H1 (cell line): Measurements from ENCODE around the gene SOBP. TPM values are rescaled to one million over a fixed set of nuclear protein-coding genes. Genes with fewer than 3 reads are reported as not detected.
A peak's percentile ranks its signal among the peaks of the same experiment; 100 is the strongest.

Experiments
- CTCF ChIA-PET: fragments of 300-600 bp; sonication (Branson Sonifier 250); formaldehyde crosslinking; loops from one replicate; lab custom pipeline; 2021; ENCODE audit not compliant: partially characterized antibody; lab: Charles Lee
- POLR2A ChIA-PET: fragments of 300-600 bp; sonication (Branson Sonifier 250); formaldehyde crosslinking; loops from one replicate; lab custom pipeline; 2021; ENCODE audit warnings: inconsistent platforms; ENCODE audit not compliant: partially characterized antibody; lab: Charles Lee
- DNase-seq, 2 experiments: peaks; one replicate each; pipeline versions ENCODE4 v3.0.0 to v3.0.0-alpha.2; 2010 to 2022; ENCODE audit warnings: low spot score in 2 of 2, low read depth in 1 of 2, mixed read lengths in 1 of 2
- FAIRE-seq: peaks from 2 replicates; lab custom pipeline; 2011; peaks lifted over from hg19 to GRCh38; lab: Jason Lieb, UNC
- H2AFZ ChIP-seq: 2 replicates; pipeline ENCODE4 v1.8.1; 2012; ENCODE audit warnings: low read length, inconsistent platforms
- H2AK5ac ChIP-seq: 2 replicates; pipeline ENCODE4 v1.6.1; 2013; ENCODE audit warnings: low read depth, low read length
- H2BK120ac ChIP-seq: replicated peaks from 2 replicates; pipeline ENCODE3; 2013; ENCODE audit warnings: low read depth, low read length, inconsistent platforms
- H2BK12ac ChIP-seq: 2 replicates; pipeline ENCODE4 v1.6.1; 2013; ENCODE audit warnings: low read depth, low read length
- H2BK15ac ChIP-seq: 2 replicates; pipeline ENCODE4 v1.6.1; 2013; ENCODE audit warnings: low read length
- H2BK20ac ChIP-seq: 2 replicates; pipeline ENCODE4 v1.6.1; 2013; ENCODE audit warnings: low read length
- H2BK5ac ChIP-seq: 2 replicates; pipeline ENCODE4 v1.6.1; 2013; ENCODE audit warnings: low read depth, low read length
- H3K14ac ChIP-seq: 2 replicates; pipeline ENCODE4 v1.6.1; 2013; ENCODE audit warnings: inconsistent platforms; ENCODE audit not compliant: insufficient read length
- H3K18ac ChIP-seq: 2 replicates; pipeline ENCODE4 v1.6.1; 2013; ENCODE audit warnings: low read length; ENCODE audit errors: extremely low read depth
- H3K23ac ChIP-seq: 2 replicates; pipeline ENCODE4 v1.6.1; 2013; ENCODE audit warnings: inconsistent platforms; ENCODE audit not compliant: insufficient read length
- H3K23me2 ChIP-seq: 2 replicates; pipeline ENCODE4 v1.6.1; 2013; ENCODE audit warnings: low read depth, low read length
- H3K27ac ChIP-seq: 2 replicates; pipeline ENCODE4 v1.6.1; 2011; ENCODE audit warnings: low read depth, low read length, inconsistent platforms
- H3K27me3 ChIP-seq, 4 experiments: replicated peaks in 1 of 4; 1 replicate in 1 of 4; 2 replicates in 3 of 4; pipeline versions ENCODE4 v1.6.1 to v1.8.1; 2011 to 2013; ENCODE audit warnings: low read length in 3 of 4, mild to moderate bottlenecking in 3 of 4, inconsistent platforms in 2 of 4, mixed read lengths in 2 of 4, moderate library complexity in 1 of 4; ENCODE audit not compliant: control insufficient read depth in 3 of 4, insufficient read depth in 3 of 4; ENCODE audit errors: extremely low read depth in 1 of 4
- H3K36me3 ChIP-seq, 4 experiments: 2 replicates each; pipeline versions ENCODE4 v1.6.1 to v1.8.1; 2011 to 2013; ENCODE audit warnings: mild to moderate bottlenecking in 4 of 4, low read length in 3 of 4, moderate library complexity in 2 of 4, control low read depth in 1 of 4, inconsistent platforms in 1 of 4; ENCODE audit not compliant: insufficient read depth in 4 of 4, control insufficient read depth in 2 of 4
- H3K4ac ChIP-seq: replicated peaks from 2 replicates; pipeline ENCODE3; 2013; ENCODE audit warnings: low read length, low read depth, mixed read lengths, inconsistent platforms; ENCODE audit not compliant: insufficient read length
- H3K4me1 ChIP-seq, 4 experiments: replicated peaks in 1 of 4; 1 replicate in 1 of 4; 2 replicates in 3 of 4; pipeline versions ENCODE4 v1.6.1 to v1.8.1; 2011 to 2013; ENCODE audit warnings: low read length in 3 of 4, inconsistent platforms in 2 of 4, mixed read lengths in 1 of 4; ENCODE audit not compliant: insufficient read depth in 4 of 4, control insufficient read depth in 3 of 4
- H3K4me2 ChIP-seq, 2 experiments: 2 replicates each; pipeline versions ENCODE4 v1.6.1 to v1.8.1; 2011 to 2013; ENCODE audit warnings: low read depth in 2 of 2, low read length in 2 of 2, control low read depth in 1 of 2, inconsistent platforms in 1 of 2, mild to moderate bottlenecking in 1 of 2; ENCODE audit not compliant: insufficient read depth in 1 of 2
- H3K4me3 ChIP-seq, 4 experiments: fragments of 200-600, 300-600 bp in 1 of 4; sonication (generic), shearing (Covaris generic), sonication (Bioruptor Twin) in 1 of 4; 2 replicates each; pipeline versions ENCODE4 v1.5.1 to v1.8.1; 2011 to 2016; ENCODE audit warnings: low read length in 4 of 4, low read depth in 3 of 4, control low read depth in 2 of 4, inconsistent platforms in 2 of 4, mild to moderate bottlenecking in 2 of 4, mixed read lengths in 1 of 4, moderate library complexity in 1 of 4; ENCODE audit not compliant: insufficient read depth in 2 of 4; ENCODE audit errors: extremely low read depth in 1 of 4
- H3K56ac ChIP-seq: replicated peaks from 2 replicates; pipeline ENCODE3; 2013; ENCODE audit warnings: low read depth, mild to moderate bottlenecking, mixed read lengths, low read length, inconsistent platforms; ENCODE audit not compliant: insufficient read length
- H3K79me1 ChIP-seq: 2 replicates; pipeline ENCODE4 v1.6.1; 2013; ENCODE audit warnings: low read depth, low read length, control low read depth
- H3K79me2 ChIP-seq, 2 experiments: 2 replicates each; pipeline versions ENCODE4 v1.6.1 to v1.8.1; 2012 to 2013; ENCODE audit warnings: low read length in 2 of 2, mild to moderate bottlenecking in 2 of 2, inconsistent platforms in 1 of 2; ENCODE audit not compliant: insufficient read depth in 2 of 2, control insufficient read depth in 1 of 2
- H3K9ac ChIP-seq, 4 experiments: replicated peaks in 1 of 4; 1 replicate in 1 of 4; 2 replicates in 3 of 4; pipeline versions ENCODE4 v1.6.1 to v1.8.1; 2011 to 2013; ENCODE audit warnings: low read depth in 3 of 4, low read length in 3 of 4, control low read depth in 2 of 4, mild to moderate bottlenecking in 2 of 4, moderate library complexity in 2 of 4, inconsistent platforms in 1 of 4; ENCODE audit errors: extremely low read depth in 1 of 4
- H3K9me3 ChIP-seq, 2 experiments: 2 replicates each; pipeline versions ENCODE4 v1.6.1 to v1.8.1; 2012 to 2013; ENCODE audit warnings: mild to moderate bottlenecking in 2 of 2, moderate library complexity in 2 of 2, control low read depth in 1 of 2, inconsistent platforms in 1 of 2, low read depth in 1 of 2, low read length in 1 of 2, mixed read lengths in 1 of 2; ENCODE audit not compliant: insufficient read depth in 2 of 2
- H4K20me1 ChIP-seq, 2 experiments: replicated peaks in 1 of 2; 2 replicates each; pipeline versions ENCODE3 to v1.8.1; 2011 to 2013; ENCODE audit warnings: inconsistent platforms in 2 of 2, low read length in 2 of 2, mild to moderate bottlenecking in 1 of 2; ENCODE audit not compliant: insufficient read depth in 2 of 2, control insufficient read depth in 1 of 2
- H4K5ac ChIP-seq: 2 replicates; pipeline ENCODE4 v1.6.1; 2013; ENCODE audit warnings: low read length, low read depth, mixed read lengths, inconsistent platforms; ENCODE audit not compliant: insufficient read length
- H4K8ac ChIP-seq: 2 replicates; pipeline ENCODE4 v1.8.0; 2013; ENCODE audit warnings: mild to moderate bottlenecking, moderate library complexity, low read length, inconsistent platforms; ENCODE audit not compliant: insufficient read depth; ENCODE audit errors: extremely low read depth
- H4K91ac ChIP-seq: replicated peaks from 2 replicates; pipeline ENCODE3; 2013; ENCODE audit warnings: low read length, mixed read lengths, inconsistent platforms; ENCODE audit not compliant: insufficient read length
- BRCA1 ChIP-seq: IDR thresholded peaks from 2 replicates; pipeline ENCODE4 v1.6.1; 2012; ENCODE audit warnings: low read depth, low read length, improper control_type of control experiment
- CREB1 ChIP-seq: IDR thresholded peaks from 2 replicates; pipeline ENCODE4 v1.6.1; 2012; ENCODE audit warnings: inconsistent platforms
- EZH2 ChIP-seq: fragments of 200-600 bp; sonication (generic); IDR thresholded peaks from 2 replicates; pipeline ENCODE4 v1.7.1; 2012; ENCODE audit warnings: low read depth, mild to moderate bottlenecking, moderate library complexity, low read length, inconsistent platforms; ENCODE audit not compliant: severe bottlenecking
- GTF2F1 ChIP-seq: IDR thresholded peaks from 2 replicates; pipeline ENCODE4 v1.6.1; 2012; ENCODE audit warnings: low read depth, low read length, improper control_type of control experiment, borderline replicate concordance
- JUN ChIP-seq: IDR thresholded peaks from 2 replicates; pipeline ENCODE4 v1.6.1; 2011; ENCODE audit warnings: low read depth, mild to moderate bottlenecking, improper control_type of control experiment, low read length
- RFX5 ChIP-seq: IDR thresholded peaks from 2 replicates; pipeline ENCODE4 v1.6.1; 2011; ENCODE audit warnings: low read depth, low read length, improper control_type of control experiment, borderline replicate concordance
- SAP30 ChIP-seq: fragments of 300-600 bp; sonication (generic); IDR thresholded peaks from 2 replicates; pipeline ENCODE4 v1.7.1; 2012; ENCODE audit warnings: low read length, moderate library complexity, mild to moderate bottlenecking, inconsistent platforms; ENCODE audit not compliant: insufficient read depth, insufficient replicate concordance
- SIX5 ChIP-seq: IDR thresholded peaks from 2 replicates; pipeline ENCODE4 v1.6.1; 2011; ENCODE audit warnings: mild to moderate bottlenecking, low read depth, low read length
- SP4 ChIP-seq: IDR thresholded peaks from 2 replicates; pipeline ENCODE4 v1.6.1; 2012; ENCODE audit warnings: low read length, inconsistent platforms
- SUZ12 ChIP-seq: fragments of 200-600 bp; sonication (generic); IDR thresholded peaks from 2 replicates; pipeline ENCODE4 v1.6.1; 2012; ENCODE audit warnings: mild to moderate bottlenecking, inconsistent platforms, low read length, moderate library complexity, mixed read lengths
- TAF1 ChIP-seq: IDR thresholded peaks from 2 replicates; pipeline ENCODE4 v1.6.1; 2011; ENCODE audit warnings: mild to moderate bottlenecking, low read depth, low read length
- TBP ChIP-seq: IDR thresholded peaks from 2 replicates; pipeline ENCODE4 v1.6.1; 2011; ENCODE audit warnings: low read depth, low read length, improper control_type of control experiment
- ZNF274 ChIP-seq: IDR thresholded peaks from 2 replicates; pipeline ENCODE4 v1.7.0; 2012; ENCODE audit warnings: low read length, borderline replicate concordance; ENCODE audit errors: extremely low read depth
- WGBS, 2 experiments: shearing (Covaris generic) in 1 of 2; methylation state at CpG; one replicate each; pipeline versions ENCODE4 v1.1.6 to v1.1.7; 2013 to 2015; ENCODE audit warnings: low lambda C conversion rate in 2 of 2, mixed read lengths in 2 of 2, inconsistent platforms in 1 of 2, low coverage in 1 of 2, missing lambda C conversion rate in 1 of 2; ENCODE audit not compliant: insufficient replicate concordance in 2 of 2, insufficient coverage in 1 of 2, insufficient read length in 1 of 2; ENCODE audit errors: extremely low coverage in 1 of 2, missing lambda C conversion rate in 1 of 2; 5-methylcytosine and 5-hydroxymethylcytosine counted together
- polyA plus RNA-seq, 7 experiments: library from polyadenylated mRNA; depleted of rRNA in 3 of 7; stranded (reverse) in 5 of 7; unstranded in 2 of 7; fragments of >200 nt in 5 of 7; fragments of 200-250 nt in 2 of 7; gene quantifications; 1 replicate in 5 of 7; 2 replicates in 1 of 7; 4 replicates in 1 of 7; pipeline versions ENCODE4 v1.2.1 to v1.2.3, GENCODE V29; 2011 to 2013; ENCODE audit warnings: missing spikeins in 2 of 7, mixed read lengths in 2 of 7
- total RNA-seq: library from RNA; stranded (reverse); fragmentation: NEBNext Ultra II Directional; extraction: Animal tissue kit (Norgen Biotek cat#: 25700); gene quantifications from 2 replicates; pipeline ENCODE4 v1.2.1, GENCODE V29; 2021
- TF ChIP-seq, protein P1 (sequence below): IDR thresholded peaks from 2 replicates; pipeline ENCODE4 v1.6.1; 2012; ENCODE audit warnings: inconsistent platforms

SOBP gene
- total and polyA plus RNA-seq, 2 of the 8 experiments (the other 6 are each of a cell fraction or from before 2014, with no cell fraction given) = 0.45 to 6.2 TPM

DNA sequence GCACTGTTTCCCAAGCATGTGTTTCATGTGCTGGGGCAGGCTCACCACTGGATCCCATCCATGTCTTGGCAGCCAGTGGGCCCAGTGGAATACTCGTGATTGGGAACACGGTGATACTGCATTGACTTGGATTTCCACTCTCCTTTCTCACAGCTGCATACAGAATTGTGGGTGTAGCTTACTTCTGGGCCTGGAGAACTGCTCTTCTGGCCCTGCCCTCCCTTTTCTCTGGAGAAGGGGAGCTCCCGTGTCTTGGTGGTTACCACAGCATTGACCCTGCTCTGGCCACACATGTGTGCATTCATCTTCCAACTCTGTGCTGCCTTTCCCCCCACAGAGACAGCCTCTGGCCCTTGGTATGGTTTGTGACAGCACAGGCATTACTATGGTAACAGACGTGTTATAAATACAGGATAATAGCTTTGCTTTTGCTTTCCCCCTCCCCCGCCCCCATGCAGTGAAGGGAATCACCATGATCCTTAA lies 21.6 kb downstream of the SOBP start:
- TF ChIP-seq TAF1 = no peak
- TF ChIP-seq SP4 = no peak
- TF ChIP-seq, protein P1, sequence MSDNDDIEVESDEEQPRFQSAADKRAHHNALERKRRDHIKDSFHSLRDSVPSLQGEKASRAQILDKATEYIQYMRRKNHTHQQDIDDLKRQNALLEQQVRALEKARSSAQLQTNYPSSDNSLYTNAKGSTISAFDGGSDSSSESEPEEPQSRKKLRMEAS = no peak
- TF ChIP-seq BRCA1 = no peak
- TF ChIP-seq SAP30 = no peak
- no peak for TF ChIP-seq RFX5
- TF ChIP-seq EZH2 = no peak
- no peak for TF ChIP-seq SIX5
- TF ChIP-seq ZNF274 = no peak
- no peak for TF ChIP-seq TBP
- TF ChIP-seq GTF2F1 = no peak
- TF ChIP-seq CREB1 = no peak
- no peak for TF ChIP-seq JUN
- no peak for TF ChIP-seq SUZ12
- no peak overlapping the region for H3K4me3 ChIP-seq
- no peak overlapping the region for H3K27ac ChIP-seq
- H3K79me1 ChIP-seq = no peaks in the 10 kb centered on the region
- no peaks in the 10 kb centered on the region for H3K23me2 ChIP-seq
- ChIA-PET CTCF (interaction anchor here (0.6 kb wide), 1 partner anchor 88 kb away, joined by 5 read pairs; no protein-coding TSS in a partner anchor), POLR2A (interaction anchor here (0.9 kb wide), 1 partner anchor 104 kb away, joined by 3 read pairs; no protein-coding TSS in a partner anchor)
- DNase-seq = no peak
- no peaks in the 10 kb centered on the region for H3K9me3 ChIP-seq
- 85% methylated on average over 5 of the region's 5 CpGs; no CpG with 5 or more reads in 1 of the 2 experiments for WGBS, 2 experiments
- no peak overlapping the region for H2AFZ ChIP-seq
- H3K18ac ChIP-seq = no peak overlapping the region
- H3K56ac ChIP-seq = no peak overlapping the region
- 0 out of 2 replicates have a peak overlapping the region, but pooled peaks have one; percentile 76 for H2BK15ac ChIP-seq
- H3K23ac ChIP-seq = no peak overlapping the region
- peak overlapping the region; percentile 75 for H4K91ac ChIP-seq
- no peak overlapping the region for H4K8ac ChIP-seq
- peak overlapping the region; percentile 76; the same call in 1 of the 2 replicates for H2BK5ac ChIP-seq
- no peaks in the 10 kb centered on the region for H3K79me2 ChIP-seq
- no peak overlapping the region; a peak in 1 of 7 replicates for H3K9ac ChIP-seq
- H2BK12ac ChIP-seq = peak overlapping the region; percentile 73; the same call in 1 of the 2 replicates
- FAIRE-seq = no peak
- H2AK5ac ChIP-seq = peak overlapping the region; percentile 98
- peaks cover 5 to 11% (median 7%) of the 10 kb centered on the region in 4 experiments for H3K4me1 ChIP-seq
- no peaks in the 10 kb centered on the region for H3K27me3 ChIP-seq
- no peaks in the 10 kb centered on the region for H3K36me3 ChIP-seq
- H2BK20ac ChIP-seq = peak overlapping the region; percentile 67
- peak overlapping the region in 1 of 2 experiments; percentile 43; a peak in 1 of 4 replicates for H3K4me2 ChIP-seq
- no peak overlapping the region for H2BK120ac ChIP-seq
- H3K14ac ChIP-seq = no peak overlapping the region
- no peak overlapping the region for H3K4ac ChIP-seq
- H4K20me1 ChIP-seq = no peaks in the 10 kb centered on the region
- H4K5ac ChIP-seq = no peak overlapping the region
